Epithelial cell of esophagus (primary cell): ENCODE data around the gene CRIP2.

Source experiments
- DNase-seq: peaks from one replicate; pipeline ENCODE4 v3.0.0; 2010; ENCODE audit warnings: low read depth
- H3K4me3 ChIP-seq: 2 replicates; pipeline ENCODE4 v1.5.1; 2011; ENCODE audit warnings: mild to moderate bottlenecking, low read length, control low read depth
- TF ChIP-seq, protein P1 (sequence below): IDR thresholded peaks from 2 replicates; pipeline ENCODE4 v1.5.1; 2011; ENCODE audit warnings: low read depth, mild to moderate bottlenecking, low read length, control low read depth, inconsistent platforms; ENCODE audit not compliant: insufficient read depth; ENCODE audit errors: missing control alignments

CRIP2 gene

DNA sequence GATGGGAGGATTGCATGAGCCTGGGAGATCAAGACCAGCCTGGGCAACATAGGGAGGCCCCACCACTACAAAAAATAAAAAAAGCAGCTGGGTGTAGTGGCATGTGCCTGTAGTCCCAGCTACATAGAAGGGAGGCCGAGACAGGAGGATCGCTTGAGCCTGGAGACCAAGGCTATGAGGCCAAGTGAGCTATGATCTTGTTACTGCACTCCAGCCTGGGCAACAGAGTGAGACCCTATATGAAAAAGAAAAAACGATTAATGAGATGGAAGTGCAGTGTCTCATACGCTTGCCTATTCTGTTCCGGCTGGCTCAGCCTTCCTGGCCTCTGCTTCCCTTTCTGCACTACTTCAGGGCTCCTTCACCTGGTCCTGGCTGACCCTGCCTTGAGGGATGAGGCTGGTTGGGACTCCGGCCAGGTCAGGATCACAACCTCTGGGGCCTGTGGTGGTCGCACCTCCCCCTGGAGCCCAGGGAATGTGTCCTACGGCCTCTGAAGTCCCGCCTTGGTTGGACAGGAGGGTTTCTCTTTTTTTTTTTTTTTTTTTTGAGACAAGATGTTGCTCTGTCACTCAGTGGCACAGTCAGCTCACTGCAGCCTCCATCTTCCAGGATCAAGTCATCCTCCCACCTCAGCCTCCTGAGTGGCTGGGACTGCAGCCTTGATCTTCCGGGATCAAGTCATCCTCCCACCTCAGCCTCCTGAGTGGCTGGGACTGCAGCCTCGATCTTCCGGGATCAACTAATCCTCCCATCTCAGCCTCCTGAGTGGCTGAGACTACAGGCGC lies 27.1 kb downstream of the CRIP2 start:
- DNase-seq, result no peak
- no peak overlapping the region for H3K4me3 ChIP-seq
- TF ChIP-seq, protein P1, sequence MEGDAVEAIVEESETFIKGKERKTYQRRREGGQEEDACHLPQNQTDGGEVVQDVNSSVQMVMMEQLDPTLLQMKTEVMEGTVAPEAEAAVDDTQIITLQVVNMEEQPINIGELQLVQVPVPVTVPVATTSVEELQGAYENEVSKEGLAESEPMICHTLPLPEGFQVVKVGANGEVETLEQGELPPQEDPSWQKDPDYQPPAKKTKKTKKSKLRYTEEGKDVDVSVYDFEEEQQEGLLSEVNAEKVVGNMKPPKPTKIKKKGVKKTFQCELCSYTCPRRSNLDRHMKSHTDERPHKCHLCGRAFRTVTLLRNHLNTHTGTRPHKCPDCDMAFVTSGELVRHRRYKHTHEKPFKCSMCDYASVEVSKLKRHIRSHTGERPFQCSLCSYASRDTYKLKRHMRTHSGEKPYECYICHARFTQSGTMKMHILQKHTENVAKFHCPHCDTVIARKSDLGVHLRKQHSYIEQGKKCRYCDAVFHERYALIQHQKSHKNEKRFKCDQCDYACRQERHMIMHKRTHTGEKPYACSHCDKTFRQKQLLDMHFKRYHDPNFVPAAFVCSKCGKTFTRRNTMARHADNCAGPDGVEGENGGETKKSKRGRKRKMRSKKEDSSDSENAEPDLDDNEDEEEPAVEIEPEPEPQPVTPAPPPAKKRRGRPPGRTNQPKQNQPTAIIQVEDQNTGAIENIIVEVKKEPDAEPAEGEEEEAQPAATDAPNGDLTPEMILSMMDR, result no peak

DNA sequence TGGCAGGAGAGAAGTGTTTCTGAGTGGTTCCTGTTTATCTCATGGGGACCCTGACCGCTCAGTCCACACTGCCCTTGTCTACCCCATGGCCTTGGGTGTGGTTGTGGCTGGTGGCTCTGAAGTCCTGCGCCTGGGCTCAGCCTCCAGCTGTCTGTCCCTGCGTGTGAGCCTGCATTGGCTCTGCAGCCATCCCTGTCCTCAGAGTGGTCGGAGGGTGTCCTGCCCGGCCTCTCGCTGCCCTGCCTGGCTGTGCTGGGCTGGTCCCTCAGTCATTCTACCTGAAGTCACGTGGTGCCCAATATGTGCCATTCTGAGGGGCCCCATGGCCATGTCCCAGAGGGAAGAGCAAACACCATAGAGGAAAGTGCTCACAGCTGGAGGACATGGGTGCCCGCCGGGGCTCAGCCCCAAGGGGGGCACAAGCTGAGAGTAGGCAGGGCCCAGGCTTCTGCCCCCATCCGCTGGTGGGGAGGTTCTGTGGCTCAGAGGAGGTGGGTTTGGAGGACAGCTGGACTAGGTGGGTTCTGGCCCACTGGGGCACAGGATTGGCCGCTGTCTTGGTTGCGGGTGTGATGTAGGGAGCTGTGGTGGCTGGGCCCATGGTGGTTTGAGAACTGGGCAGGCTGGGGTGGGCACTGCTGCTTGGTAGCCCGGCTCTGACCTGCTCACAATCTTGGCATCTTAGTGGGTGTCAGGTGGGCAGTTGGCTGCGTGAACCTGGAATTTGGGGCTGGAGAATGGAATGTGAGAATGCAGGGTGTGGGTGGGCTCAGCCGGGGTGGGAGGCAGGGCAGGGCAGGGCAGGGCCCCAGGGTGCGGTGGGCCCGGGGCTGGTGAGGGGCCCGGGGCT lies 28.1 kb downstream of the CRIP2 start:
- DNase-seq, result no peak
- H3K4me3 ChIP-seq, result no peak overlapping the region
- TF ChIP-seq, protein P1, result no peak

DNA sequence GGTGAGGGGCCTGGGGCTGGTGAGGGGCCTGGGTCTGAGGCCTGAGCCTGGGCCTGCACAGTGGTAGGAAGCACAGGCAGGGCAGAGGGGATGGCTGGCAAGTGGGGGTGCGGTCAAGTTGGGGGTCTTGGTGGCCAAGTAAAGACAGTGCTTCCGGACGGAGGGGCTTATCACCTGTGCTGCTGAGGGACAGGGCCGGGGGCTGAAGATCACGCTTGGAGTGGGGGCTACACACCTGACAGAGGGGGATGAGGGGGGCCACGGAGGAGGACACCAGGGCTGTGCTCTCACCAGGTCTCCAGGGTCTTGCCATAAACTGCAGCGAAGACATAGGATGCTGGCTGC lies 28.6 kb downstream of the CRIP2 start:
- TF ChIP-seq, protein P1, result no peak
- no peak for DNase-seq
- H3K4me3 ChIP-seq, result no peak overlapping the region

DNA sequence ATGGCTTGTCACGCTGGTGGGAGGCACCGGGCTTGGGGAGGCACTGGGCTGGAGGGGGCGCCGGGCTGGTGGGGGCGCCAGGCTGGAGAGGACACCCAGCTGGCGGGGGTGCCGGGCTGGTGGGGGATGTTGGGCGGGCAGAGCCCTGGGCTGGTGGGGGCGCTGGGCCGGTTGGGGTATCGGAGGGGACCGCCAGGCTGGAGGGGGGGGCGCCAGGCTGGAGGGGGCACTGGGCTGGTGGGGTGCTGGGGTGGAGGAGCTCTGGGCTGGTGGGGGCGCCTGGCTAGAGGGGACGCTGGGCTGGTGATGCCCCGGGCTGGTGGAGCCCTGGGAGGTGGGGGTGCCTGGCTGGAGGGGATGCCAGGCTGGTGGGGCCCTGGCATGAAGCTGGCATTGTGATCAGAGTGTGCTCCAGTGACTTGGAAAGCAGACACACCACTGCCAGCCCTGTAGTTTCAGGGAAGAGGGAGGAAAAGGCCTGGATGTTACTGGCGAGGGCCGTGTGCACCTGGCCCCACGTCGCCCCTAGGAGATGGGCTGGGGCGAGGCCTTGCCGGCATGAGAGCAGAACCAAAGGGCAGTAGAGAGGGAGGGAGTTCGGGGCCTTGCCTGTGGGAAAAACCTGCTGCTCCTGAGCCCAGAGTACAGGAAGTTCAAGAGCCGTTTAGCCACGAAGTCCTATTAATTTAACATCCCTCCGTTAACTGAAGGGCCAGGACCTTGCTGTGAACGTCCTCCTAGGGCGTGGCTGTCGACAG lies 29.5 kb downstream of the CRIP2 start:
- H3K4me3 ChIP-seq, result no peak overlapping the region
- TF ChIP-seq, protein P1, result no peak
- no peak for DNase-seq

DNA sequence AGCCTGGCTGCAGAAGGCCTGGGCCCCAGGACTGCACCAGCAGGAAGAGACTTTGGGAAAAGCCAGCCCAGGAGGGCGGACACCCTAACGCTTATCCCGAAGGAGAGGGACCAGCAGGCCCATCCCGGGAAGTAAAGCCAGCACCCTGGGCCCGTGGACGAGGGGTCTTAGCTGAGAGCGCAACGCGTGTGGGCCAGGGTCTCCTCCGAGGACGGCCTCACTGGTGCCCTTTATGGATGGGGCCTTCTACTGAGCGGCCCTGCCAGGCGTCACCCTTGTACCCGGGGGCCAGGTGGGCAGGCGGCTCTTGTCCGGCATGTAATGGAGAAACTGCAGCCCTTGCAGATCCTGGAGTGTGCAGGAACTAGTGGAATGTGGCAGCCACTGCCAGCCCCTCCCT lies 30.5 kb downstream of the CRIP2 start:
- DNase-seq, result no peak

DNA sequence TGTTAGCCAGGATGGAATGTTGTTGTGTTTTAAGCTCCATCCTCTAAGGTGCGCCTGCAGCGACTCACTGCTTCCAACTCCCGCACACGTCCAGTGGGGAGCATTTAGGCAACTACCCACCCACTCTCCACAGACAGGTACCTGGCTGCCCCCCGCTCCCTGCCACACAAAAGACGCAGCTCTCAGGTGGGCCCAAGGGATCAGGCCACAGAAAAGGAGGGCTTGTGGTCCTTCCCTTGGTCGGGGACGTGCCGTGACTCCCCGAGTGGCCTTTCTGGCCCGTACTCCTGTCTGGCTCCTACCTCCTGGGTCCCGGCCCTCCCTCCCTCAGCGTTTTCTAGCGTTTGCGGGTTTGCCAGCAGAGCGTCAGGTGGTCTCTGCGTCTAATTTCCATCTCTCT lies 32.6 kb downstream of the CRIP2 start:
- TF ChIP-seq, protein P1, result no peak
- DNase-seq, result no peak
- no peak overlapping the region for H3K4me3 ChIP-seq

More for the DNA sequence above, 30.5 kb downstream of the CRIP2 start:
- TF ChIP-seq, protein P1, result no peak
- no peak overlapping the region for H3K4me3 ChIP-seq
